IPS-20b (cell line): ENCODE data around the gene RNF213.
A peak's percentile ranks its signal among the peaks of the same experiment; 100 is the strongest.

Source experiments
- H3K27ac ChIP-seq: one replicate; pipeline ENCODE4 v1.5.1; 2013; ENCODE audit warnings: low read length
- H3K27me3 ChIP-seq: 2 replicates; pipeline ENCODE4 v1.6.1; 2013; ENCODE audit warnings: mild to moderate bottlenecking, low read length, inconsistent platforms; ENCODE audit not compliant: insufficient read depth
- H3K36me3 ChIP-seq: 2 replicates; pipeline ENCODE4 v1.6.1; 2013; ENCODE audit warnings: low read depth, mild to moderate bottlenecking, inconsistent platforms, low read length, moderate library complexity; ENCODE audit not compliant: insufficient read depth
- H3K4me1 ChIP-seq: 2 replicates; pipeline ENCODE4 v1.6.1; 2013; ENCODE audit warnings: mild to moderate bottlenecking, control low read depth, inconsistent platforms, low read length, moderate library complexity; ENCODE audit not compliant: insufficient read depth
- H3K4me3 ChIP-seq: 2 replicates; pipeline ENCODE4 v1.5.1; 2013; ENCODE audit warnings: mild to moderate bottlenecking, low read length, inconsistent platforms
- H3K9ac ChIP-seq: 2 replicates; pipeline ENCODE4 v1.6.1; 2013; ENCODE audit warnings: low read depth, mild to moderate bottlenecking, inconsistent platforms, low read length, moderate library complexity
- H3K9me3 ChIP-seq: 2 replicates; pipeline ENCODE4 v1.6.1; 2013; ENCODE audit warnings: mild to moderate bottlenecking, low read depth, low read length, inconsistent platforms; ENCODE audit not compliant: insufficient read depth

RNF213 gene

GRCh38 chr17:80260791-80261158, at the start of gene RNF213:
Gene RNF213, plus strand, starts transcription at chr17:80260852. Its CDS starts 2,830 bp downstream, at chr17:80263682.
- Histone ChIP-seq H3K27me3 (no peaks in the 10 kb centered on the region), H3K4me1 (peaks cover 19% of the 10 kb centered on the region), H3K4me3 (peak within 1 kb of the TSS; percentile 91), H3K9ac (peak within 1 kb of the TSS; percentile 96), H3K27ac (peak within 1 kb of the TSS; percentile 79), H3K9me3 (no peaks in the 10 kb centered on the region), H3K36me3 (peaks cover 6% of the 10 kb centered on the region; the same call in 1 of the 2 replicates)

- Histone ChIP-seq H3K9me3 (no peaks in the 10 kb centered on the region), H3K9ac (no peak overlapping the region), H3K4me3 (no peak overlapping the region), H3K27me3 (no peaks in the 10 kb centered on the region), H3K27ac (no peak overlapping the region), H3K36me3 (peaks cover 29% of the 10 kb centered on the region), H3K4me1 (no peaks in the 10 kb centered on the region)
Observed at GRCh38 chr17:80212109-80212508, 48.5 kb upstream of the RNF213 start.

- Histone ChIP-seq H3K9me3 (no peaks in the 10 kb centered on the region), H3K4me1 (no peaks in the 10 kb centered on the region), H3K27ac (no peak overlapping the region), H3K27me3 (no peaks in the 10 kb centered on the region), H3K36me3 (peaks cover 32% of the 10 kb centered on the region), H3K9ac (no peak overlapping the region), H3K4me3 (no peak overlapping the region)
Observed at GRCh38 chr17:80212511-80212910, 48.1 kb upstream of the RNF213 start.

- no peak overlapping the region for H3K4me3 ChIP-seq
- H3K4me1 ChIP-seq = no peaks in the 10 kb centered on the region
- H3K36me3 ChIP-seq = peaks cover 36% of the 10 kb centered on the region
- H3K9ac ChIP-seq = no peak overlapping the region
- H3K27ac ChIP-seq = no peak overlapping the region
- no peaks in the 10 kb centered on the region for H3K27me3 ChIP-seq
- H3K9me3 ChIP-seq = no peaks in the 10 kb centered on the region
Observed at GRCh38 chr17:80212962-80213642, 47.5 kb upstream of the RNF213 start.

GRCh38 chr17:80213643-80213975, 47.0 kb upstream of the RNF213 start:
- no peak overlapping the region for H3K27ac ChIP-seq
- no peak overlapping the region for H3K4me3 ChIP-seq
- peaks cover 36% of the 10 kb centered on the region for H3K36me3 ChIP-seq
- no peaks in the 10 kb centered on the region for H3K27me3 ChIP-seq
- H3K9me3 ChIP-seq = no peaks in the 10 kb centered on the region
- no peaks in the 10 kb centered on the region for H3K4me1 ChIP-seq
- H3K9ac ChIP-seq = no peak overlapping the region

GRCh38 chr17:80214012-80214877, 46.4 kb upstream of the RNF213 start:
- Histone ChIP-seq H3K4me3 (no peak overlapping the region), H3K4me1 (no peaks in the 10 kb centered on the region), H3K9me3 (no peaks in the 10 kb centered on the region), H3K36me3 (peaks cover 36% of the 10 kb centered on the region), H3K9ac (no peak overlapping the region), H3K27ac (no peak overlapping the region), H3K27me3 (no peaks in the 10 kb centered on the region)

- Histone ChIP-seq H3K36me3 (peaks cover 31% of the 10 kb centered on the region), H3K9ac (no peak overlapping the region), H3K4me3 (no peak overlapping the region), H3K27me3 (no peaks in the 10 kb centered on the region), H3K27ac (no peak overlapping the region), H3K4me1 (no peaks in the 10 kb centered on the region), H3K9me3 (no peaks in the 10 kb centered on the region)
Observed at GRCh38 chr17:80214878-80215210, 45.8 kb upstream of the RNF213 start.

GRCh38 chr17:80216473-80217456, 43.9 kb upstream of the RNF213 start:
- Histone ChIP-seq H3K9ac (no peak overlapping the region), H3K4me1 (no peaks in the 10 kb centered on the region), H3K27me3 (no peaks in the 10 kb centered on the region; the same call in 1 of the 2 replicates), H3K36me3 (peaks cover 14% of the 10 kb centered on the region), H3K9me3 (no peaks in the 10 kb centered on the region), H3K27ac (no peak overlapping the region), H3K4me3 (no peak overlapping the region)

GRCh38 chr17:80217703-80218362, 42.8 kb upstream of the RNF213 start:
- Histone ChIP-seq H3K27me3 (no peaks in the 10 kb centered on the region; the same call in 1 of the 2 replicates), H3K9me3 (no peaks in the 10 kb centered on the region), H3K4me3 (no peak overlapping the region), H3K27ac (no peak overlapping the region), H3K36me3 (peaks cover 11% of the 10 kb centered on the region), H3K4me1 (no peaks in the 10 kb centered on the region), H3K9ac (no peak overlapping the region)

- H3K27ac ChIP-seq = no peak overlapping the region
- peaks cover 8% of the 10 kb centered on the region for H3K36me3 ChIP-seq
Observed at GRCh38 chr17:80218391-80218790, 42.3 kb upstream of the RNF213 start.

More at GRCh38 chr17:80218391-80218790, 42.3 kb upstream of the RNF213 start:
- Histone ChIP-seq H3K4me1 (no peaks in the 10 kb centered on the region), H3K27me3 (no peaks in the 10 kb centered on the region; the same call in 1 of the 2 replicates), H3K9me3 (no peaks in the 10 kb centered on the region), H3K4me3 (no peak overlapping the region), H3K9ac (no peak overlapping the region)
